Measurements from ENCODE around the gene ANKRD35.

GRCh38 chr1:145863282-145864018 is 22.2 kb downstream of the ANKRD35 start:
- TF ChIP-seq GATA2 (IDR thresholded peaks at IDR 0.05; ENCODE audit: low read depth, low read length), result no peak
- no peak for TF ChIP-seq GATA3 (IDR thresholded peaks at IDR 0.05; ENCODE audit: low read depth, low read length)

Data from SH-SY5Y (cell line).